ENCODE measurements around the gene LMF1.
"Not testable (repeated sequence)": the region's sequence is repeated elsewhere in the genome, so short reads cannot be mapped to it uniquely, and the experiment has no call there.

LMF1 gene

DNA sequence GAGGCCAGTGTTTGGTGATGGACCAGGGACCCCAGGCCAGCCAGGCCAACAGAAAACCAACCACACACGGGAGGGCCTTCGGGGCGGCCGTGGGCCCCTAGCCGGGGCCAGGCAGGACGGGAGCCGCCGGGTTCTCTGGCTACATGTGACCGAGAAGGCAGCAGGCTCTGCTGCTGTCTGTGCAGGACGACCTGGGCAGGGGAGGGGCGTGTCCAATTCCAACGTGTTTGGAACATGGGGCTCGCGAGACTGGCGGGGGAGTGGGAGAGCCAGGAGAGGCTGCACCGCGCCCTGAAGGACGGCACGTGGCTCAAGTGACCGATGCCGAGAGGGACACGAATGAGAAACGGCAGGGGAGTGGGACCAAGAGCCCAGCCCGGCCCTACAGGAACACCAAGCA, 75.4 kb downstream of the LMF1 start:
- in situ Hi-C loops (cut with HindIII; ENCODE audit: low pct_ligation_motif_present, low pct_unique_long_range_greater_than_20kb, low sequenced_read_pairs), result no loop called here
- no peak for DNase-seq

DNA sequence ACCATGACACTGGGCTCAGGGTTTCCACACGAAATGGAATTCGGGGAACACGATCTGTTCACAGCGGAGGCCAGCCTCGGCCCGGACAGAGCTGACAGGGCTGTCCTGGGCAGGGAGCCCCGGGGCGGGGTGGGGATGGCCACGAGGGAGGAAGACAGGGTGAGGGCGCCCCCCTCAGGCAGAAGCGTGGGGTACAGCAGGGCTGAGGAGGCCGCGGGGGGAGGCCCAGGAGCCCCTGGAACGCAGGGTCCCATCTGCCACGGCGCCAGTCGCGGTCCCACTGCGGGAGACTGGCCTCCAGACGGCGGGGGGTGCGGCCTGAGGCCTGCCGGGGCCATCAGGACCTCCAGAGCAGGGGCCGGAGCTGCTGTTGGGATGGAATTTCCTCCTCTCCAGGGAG, 75.9 kb downstream of the LMF1 start:
- DNase-seq, result no peak
- in situ Hi-C loops (cut with HindIII; ENCODE audit: low pct_ligation_motif_present, low pct_unique_long_range_greater_than_20kb, low sequenced_read_pairs), result no loop called here

DNA sequence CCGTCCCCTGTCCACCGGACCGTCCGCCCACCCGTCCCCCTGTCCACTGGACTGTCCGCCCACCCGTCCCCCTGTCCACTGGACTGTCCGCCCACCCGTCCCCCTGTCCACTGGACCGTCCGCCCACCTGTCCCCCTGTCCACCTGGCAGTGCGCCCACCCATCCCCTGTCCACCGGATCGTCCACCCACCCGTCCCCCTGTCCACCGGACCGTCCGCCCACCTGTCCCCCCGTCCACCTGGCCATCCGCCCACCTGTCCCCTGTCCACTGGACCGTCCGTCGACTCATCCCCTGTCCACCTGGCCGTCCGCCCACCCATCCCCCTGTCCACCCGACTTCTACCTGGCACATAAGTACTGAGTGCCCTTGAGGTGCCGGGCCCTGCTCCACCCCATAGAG, 76.6 kb downstream of the LMF1 start:
- in situ Hi-C loops (cut with HindIII; ENCODE audit: low pct_ligation_motif_present, low pct_unique_long_range_greater_than_20kb, low sequenced_read_pairs), result no loop called here
- DNase-seq, result no peak

DNA sequence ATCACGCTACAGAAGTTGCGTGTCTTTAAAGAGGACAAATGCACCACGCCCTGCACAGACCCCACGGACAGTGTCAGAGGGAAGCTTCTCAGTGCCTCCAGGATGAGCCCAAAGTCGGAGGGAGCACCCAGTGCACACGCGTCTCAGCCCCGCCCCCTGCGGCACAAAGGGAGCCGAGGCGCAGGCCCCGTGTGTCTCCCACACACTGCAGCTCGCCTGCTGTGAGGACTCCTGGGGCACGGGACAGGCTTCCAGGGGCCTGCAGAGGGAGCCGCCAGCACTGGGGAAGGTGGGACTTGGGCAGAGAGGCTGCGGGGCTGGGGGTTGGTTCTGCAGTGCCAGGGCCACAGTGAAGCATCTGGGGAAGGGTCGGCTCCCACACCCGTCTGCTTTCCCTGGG, 77.4 kb downstream of the LMF1 start:
- no peak for DNase-seq
- in situ Hi-C loops (cut with HindIII; ENCODE audit: low pct_ligation_motif_present, low pct_unique_long_range_greater_than_20kb, low sequenced_read_pairs), result no loop called here

DNA sequence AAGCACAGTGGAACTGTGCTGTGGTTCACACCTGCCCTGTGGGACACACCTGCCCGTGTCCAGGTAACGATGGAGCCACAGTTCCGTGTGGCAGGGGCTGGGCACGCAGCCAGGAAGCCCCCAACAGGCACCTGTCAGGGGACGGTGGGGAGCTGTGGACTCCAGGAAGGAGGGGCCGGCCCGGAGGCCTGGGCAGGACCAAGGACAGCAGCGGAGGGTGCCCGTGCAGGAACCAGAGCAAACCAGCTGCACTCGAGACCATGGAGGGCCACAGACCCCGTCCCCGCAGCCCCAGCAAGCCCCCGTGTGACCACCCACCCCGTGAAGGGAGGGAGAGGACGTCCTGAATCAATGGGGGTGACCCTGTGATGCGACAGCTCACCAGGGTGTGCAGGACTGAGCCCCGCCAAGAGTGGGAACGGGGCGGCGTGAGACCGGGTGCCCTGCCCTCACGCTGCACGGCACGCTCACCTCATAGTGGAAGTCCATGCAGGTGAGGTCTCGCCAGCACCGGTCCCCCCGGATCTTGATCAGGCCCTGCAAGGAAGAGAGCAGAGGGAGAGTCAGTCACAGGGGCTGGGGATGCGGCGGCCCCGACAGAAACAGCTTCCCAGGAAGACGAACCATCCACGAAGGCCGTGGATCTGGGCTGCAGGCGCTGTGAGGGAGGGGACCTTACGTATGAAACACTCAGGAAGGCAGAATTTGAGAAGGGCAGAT, 78.1 kb downstream of the LMF1 start:
- no peak for DNase-seq
- in situ Hi-C loops (cut with HindIII; ENCODE audit: low pct_ligation_motif_present, low pct_unique_long_range_greater_than_20kb, low sequenced_read_pairs), result no loop called here

DNA sequence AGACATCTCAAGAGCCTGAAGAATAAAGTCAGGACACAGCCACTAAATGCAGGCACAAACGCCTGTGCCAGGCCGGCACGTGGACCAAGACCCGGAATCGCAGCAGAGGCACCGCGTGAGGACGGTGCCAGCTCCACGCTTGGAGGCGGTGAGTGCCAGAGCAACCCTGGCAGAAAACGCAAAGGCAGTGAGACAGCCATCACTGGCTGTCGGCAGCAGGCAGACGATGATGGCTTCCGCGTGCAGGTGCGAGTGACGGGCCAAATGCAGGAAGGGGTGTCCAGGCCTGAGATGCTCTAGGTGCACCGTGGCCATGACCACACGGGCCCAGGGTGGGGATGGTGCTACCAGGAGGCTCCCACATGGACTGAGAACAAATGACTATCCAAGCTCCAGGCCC, 78.8 kb downstream of the LMF1 start:
- no peak for DNase-seq
- in situ Hi-C loops (cut with HindIII; ENCODE audit: low pct_ligation_motif_present, low pct_unique_long_range_greater_than_20kb, low sequenced_read_pairs), result no loop called here

DNA sequence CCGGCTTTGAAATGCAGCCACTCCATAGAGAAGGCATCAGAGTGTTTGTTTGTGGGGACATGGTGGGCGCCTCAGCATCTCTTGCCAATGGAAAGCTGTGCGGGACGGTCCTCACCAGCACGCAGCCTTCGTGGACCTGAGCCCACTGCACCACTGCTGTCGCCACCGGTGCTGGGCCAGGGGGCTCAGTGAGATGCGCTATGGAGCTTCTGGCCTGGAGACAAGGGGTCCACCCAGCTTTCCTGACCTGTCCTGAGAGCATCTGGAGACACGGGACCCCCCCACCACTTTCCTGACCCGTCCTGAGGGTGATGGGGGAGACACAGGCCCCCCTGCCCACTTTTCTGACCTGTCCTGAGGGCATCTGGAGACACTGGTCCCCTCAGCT, 79.4 kb downstream of the LMF1 start:
- DNase-seq, result no peak
- in situ Hi-C loops (cut with HindIII; ENCODE audit: low pct_ligation_motif_present, low pct_unique_long_range_greater_than_20kb, low sequenced_read_pairs), result no loop called here

DNA sequence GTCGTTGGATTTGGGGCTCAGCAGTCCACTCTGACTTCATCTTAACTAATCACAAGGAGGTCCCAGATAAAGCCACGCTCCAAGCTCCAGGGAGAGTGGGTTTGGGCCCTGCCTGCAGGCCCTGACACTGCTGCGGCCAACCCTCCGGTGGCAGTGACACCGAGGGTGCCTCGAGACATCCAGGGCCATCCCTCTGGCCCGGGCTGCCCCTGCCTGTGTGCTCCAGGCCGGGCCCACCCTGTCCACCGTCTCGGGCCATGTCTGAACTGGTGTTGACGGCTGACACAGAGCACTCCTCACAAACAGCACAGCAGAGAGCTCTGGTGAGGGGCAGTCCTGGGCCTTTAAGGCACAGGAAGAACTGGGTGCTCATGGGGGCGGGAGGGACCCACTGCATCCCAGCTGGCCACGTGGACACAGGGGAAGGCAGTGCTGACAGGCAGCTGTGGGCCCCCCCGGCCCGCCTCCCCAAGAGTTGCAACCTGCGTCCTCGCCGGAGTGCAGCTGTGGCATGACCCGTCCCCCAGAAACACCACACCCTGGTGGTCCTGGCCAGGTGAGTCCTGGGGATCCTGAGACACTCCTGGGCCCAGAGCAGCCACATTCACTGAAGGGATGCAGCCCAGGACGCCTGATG, 80.0 kb downstream of the LMF1 start:
- DNase-seq, result no peak
- in situ Hi-C loops (cut with HindIII; ENCODE audit: low pct_ligation_motif_present, low pct_unique_long_range_greater_than_20kb, low sequenced_read_pairs), result no loop called here

DNA sequence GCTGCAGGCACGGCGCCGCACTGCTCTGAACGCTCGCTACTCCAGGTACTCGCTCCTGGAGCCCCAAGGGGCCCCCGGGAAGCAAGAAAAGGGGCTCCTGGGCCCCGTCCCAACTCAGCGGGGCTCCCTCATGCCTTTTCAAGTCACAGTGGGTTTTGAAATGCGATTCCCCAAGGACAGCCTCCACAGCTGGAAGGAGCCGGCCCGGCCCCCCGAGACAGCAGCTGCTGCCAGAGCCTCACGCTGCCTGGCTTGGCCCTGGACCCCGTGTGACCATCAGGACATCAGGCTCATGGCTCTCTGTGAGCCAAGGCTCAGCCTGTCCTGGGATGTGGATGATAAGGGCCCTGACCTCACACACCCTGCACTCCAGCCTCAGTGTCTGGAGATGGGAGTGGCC, 80.6 kb downstream of the LMF1 start:
- DNase-seq, result no peak
- in situ Hi-C loops (cut with HindIII; ENCODE audit: low pct_ligation_motif_present, low pct_unique_long_range_greater_than_20kb, low sequenced_read_pairs), result no loop called here

DNA sequence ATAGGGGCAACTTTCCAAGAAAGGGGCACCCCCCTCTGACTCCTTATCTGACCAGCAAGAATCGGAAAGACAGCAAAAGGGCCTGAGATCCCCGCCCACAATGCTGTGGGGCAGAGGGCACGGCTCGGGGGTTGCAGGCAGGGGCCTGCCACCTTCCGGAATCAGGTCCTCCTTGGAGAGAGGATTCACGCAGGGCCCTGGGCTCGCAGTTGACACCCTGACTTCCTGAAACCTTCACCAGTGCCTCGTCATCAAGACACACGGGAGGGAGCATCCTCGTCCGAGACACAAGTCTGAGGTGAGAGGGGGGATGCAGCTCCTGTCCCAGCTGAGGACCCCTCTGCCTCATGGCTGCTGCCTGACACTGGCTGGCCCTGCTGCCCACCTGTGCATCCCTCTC, 81.2 kb downstream of the LMF1 start:
- in situ Hi-C loops (cut with HindIII; ENCODE audit: low pct_ligation_motif_present, low pct_unique_long_range_greater_than_20kb, low sequenced_read_pairs), result no loop called here
- no peak for DNase-seq

DNA sequence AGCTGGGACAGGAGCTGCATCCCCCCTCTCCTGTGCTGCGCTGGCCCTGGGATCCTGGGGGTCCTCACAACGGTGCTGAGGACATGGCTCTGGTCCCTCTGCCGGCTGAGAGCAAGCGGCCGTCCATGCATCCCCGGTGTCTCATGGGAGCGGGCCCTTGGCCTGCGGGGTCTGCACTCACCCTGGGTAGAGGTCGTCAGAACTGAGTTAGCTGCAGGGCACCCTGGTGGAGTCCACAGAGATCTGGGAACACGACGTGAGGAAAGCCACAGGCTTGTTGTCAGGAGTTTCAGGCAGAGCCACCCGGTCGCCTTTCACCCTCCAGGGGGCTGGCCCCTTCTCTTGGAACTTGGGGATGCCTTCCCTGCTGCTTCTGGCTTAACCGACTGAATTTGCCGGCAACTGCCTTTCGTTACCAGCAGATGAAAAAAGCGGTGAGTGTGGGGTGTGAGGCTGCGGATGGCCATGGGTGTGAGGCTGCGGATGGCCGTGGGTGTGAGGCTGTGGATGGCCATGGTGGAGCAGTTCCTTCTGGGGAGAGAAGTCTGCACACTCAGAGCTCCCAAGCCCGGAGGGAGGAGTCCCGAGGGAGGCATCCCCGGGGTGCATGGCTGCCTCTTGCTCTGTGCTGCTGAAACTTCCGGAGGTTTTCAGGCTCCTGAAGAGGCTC, 81.7 kb downstream of the LMF1 start:
- in situ Hi-C loops (cut with HindIII; ENCODE audit: low pct_ligation_motif_present, low pct_unique_long_range_greater_than_20kb, low sequenced_read_pairs), result no loop called here
- no peak for DNase-seq

DNA sequence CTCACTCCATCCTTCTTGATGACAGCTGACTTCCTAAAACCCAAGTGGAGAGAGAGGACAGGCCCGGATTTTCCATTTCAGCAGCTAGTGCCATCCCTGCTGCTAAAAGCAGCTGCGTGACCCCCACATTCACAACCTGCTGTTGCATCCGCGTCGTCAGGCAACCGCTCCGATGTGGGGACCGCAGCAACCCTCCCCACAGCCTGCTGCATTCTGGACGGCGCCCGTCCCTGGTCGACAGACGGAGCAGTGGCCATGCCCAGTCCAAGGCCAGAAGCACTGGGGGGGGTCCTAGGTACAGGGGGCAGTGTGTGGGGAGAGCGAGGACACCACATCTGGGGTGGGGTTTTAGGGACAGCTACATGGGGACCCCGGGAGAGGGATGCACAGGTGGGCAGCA, 82.3 kb downstream of the LMF1 start:
- in situ Hi-C loops (cut with HindIII; ENCODE audit: low pct_ligation_motif_present, low pct_unique_long_range_greater_than_20kb, low sequenced_read_pairs); DNase-seq: not testable (repeated sequence)

DNA sequence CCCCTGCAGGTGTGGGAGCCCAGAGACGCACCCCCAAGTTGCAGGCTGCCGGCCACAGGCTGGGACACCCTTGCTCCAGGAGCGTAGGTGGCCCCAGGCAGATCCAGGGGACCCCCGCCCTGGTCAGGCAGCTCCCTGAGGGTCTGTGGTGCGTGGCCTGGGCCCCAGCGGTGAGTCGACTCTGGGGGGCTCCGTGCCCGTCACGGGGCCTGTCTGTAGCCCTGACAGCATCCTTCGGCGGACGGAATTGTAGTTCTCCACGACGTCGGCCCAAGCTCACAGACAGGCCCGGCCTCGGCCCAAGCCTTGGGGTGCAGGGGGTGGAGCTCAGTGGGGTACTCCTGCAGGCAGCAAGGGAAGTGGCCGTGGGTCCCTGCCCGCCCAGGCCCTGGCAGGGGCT, 82.9 kb downstream of the LMF1 start:
- in situ Hi-C loops (cut with HindIII; ENCODE audit: low pct_ligation_motif_present, low pct_unique_long_range_greater_than_20kb, low sequenced_read_pairs), result no loop called here
- DNase-seq, result no peak

DNA sequence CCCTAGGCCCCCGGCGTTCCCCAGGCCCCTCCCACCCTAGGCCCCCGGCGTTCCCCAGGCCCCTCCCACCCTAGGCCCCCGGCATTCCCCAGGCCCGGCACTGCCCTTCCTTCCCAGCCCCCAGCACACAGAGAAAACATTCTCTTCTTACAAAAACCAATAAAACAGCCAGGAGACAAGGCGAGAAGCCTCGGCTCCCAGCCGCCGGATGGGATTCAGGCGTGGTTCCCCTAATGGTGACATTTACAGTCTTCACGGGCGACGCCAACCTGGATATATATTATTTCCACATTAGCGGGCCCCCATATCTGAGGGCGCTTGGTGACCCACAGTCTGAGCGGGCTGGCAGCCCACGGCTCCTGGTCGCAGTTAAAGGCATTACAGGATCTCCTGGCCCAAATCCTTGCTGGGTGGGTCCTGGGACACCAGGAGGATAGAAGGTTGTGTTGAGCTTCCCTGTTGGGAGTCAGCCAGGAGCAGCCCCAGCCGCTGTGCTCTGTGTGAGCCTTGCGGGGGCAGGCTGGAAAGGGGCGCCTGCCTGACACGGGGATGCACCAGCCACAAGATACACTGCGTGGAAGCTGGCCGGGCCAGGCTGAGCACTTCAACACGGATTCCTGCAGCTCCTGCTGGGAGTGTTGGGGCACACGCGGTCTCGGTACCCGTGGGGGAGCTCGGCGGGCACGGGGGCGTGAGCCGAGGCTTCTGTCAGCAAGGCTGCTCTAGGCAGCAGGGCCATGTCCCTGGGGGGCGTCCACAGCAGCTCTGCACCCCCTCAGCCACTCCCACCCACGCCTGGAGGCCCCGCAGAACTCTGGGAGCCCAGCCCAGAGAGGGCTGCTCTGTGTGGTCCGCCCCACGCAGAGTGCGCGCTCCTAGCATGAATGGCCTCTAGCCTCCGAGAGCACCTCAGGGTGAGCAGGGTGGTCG, 83.7 kb downstream of the LMF1 start:
- DNase-seq, result no peak
- in situ Hi-C loops (cut with HindIII; ENCODE audit: low pct_ligation_motif_present, low pct_unique_long_range_greater_than_20kb, low sequenced_read_pairs), result no loop called here

DNA sequence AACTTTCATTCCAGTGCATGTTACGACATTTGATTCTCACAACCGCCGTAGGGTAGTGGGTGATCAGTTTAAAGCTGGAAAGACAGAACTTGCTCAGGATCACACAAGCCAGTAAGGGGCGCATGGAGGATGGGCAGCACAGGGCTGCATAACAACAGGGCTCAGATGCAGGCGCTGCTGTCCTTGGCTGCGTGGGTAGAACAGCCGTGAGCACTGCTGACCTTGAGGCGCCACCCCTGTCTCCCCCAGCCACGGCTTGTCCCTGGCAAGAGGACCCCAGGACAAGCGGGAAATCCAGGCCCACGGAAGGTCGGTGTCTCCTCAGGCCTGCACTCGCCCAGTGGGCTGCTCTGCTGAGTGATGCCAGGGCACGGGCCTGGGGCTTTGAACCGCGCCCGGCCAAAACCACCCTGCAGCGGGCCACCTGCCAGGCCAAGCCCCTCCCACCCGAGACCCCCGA, 84.7 kb downstream of the LMF1 start:
- DNase-seq, result no peak
- in situ Hi-C loops (cut with HindIII; ENCODE audit: low pct_ligation_motif_present, low pct_unique_long_range_greater_than_20kb, low sequenced_read_pairs), result no loop called here

DNA sequence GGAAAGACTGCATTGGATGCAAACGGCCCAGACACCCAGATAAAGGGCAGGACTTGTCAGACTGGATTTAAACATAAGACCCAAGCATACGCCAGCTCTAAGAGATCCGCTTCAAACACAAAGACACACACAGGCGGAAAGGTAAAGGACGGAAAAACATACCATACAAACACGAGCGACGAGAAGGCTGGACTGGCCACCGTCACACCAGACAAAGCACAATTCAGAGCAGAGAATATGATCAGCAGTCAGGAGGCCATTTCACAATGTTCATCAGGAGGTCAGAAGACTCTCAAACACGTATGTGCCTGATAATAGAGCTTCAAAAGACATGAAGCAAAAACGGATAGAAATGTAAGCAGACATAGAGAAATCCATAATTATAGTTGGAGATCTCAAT, 85.4 kb downstream of the LMF1 start:
- in situ Hi-C loops (cut with HindIII; ENCODE audit: low pct_ligation_motif_present, low pct_unique_long_range_greater_than_20kb, low sequenced_read_pairs), result no loop called here
- DNase-seq, result no peak

DNA sequence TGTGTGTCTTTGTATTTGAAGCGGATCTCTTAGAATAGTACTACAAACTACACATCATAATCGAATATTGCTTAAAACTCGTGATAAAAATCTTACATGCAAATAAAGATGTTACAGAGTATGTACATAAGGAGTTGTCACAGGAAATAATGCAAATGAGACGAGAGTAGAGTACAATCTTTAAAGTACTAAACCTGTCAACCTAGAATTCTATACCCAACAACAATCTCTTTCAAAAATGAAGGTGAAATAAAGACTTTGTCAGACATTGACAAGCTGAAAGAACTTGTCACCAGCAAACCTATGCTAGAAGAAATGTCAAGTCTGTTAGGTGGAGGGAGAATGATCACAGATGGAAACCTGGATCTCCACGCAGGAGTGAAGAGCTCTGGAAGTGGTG, 86.6 kb downstream of the LMF1 start:
- in situ Hi-C loops (cut with HindIII; ENCODE audit: low pct_ligation_motif_present, low pct_unique_long_range_greater_than_20kb, low sequenced_read_pairs), result no loop called here
- no peak for DNase-seq

DNA sequence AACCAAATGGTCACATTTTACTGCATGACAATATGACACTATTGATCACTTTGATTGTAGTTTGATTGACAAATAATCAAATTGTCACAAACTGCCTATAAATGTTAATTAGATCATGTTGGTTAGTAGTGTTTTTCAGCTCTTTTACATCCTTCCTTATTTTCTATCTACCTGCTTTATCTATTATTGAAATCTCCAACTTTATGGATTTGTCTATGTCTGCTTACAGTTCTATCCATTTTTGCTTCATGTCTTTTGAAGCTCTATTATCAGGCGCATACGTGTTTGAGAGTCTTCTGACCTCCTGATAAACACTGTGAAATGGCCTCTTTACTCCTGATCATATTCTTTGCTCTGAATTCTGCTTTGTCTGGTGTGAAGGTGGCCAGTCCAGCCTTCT, 87.0 kb downstream of the LMF1 start:
- no peak for DNase-seq
- in situ Hi-C loops (cut with HindIII; ENCODE audit: low pct_ligation_motif_present, low pct_unique_long_range_greater_than_20kb, low sequenced_read_pairs), result no loop called here

DNA sequence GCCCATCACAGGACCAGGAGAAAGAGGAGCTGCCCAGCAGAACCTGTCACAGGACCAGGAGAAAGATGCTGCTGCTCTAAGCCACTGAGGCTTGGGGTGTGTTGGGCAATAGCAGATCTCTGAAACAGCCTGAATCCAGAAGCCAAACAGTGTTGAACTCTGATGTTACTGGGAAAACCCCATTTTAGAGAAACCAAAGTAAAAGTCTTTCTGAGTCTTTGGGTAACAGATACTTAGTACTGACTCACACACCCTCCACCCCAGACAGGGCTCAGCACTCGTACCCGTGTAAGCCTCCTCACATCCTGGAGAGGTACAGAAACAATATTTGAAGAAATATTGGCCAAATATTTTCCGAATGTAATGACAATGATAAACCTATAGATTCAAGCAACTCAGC, 87.4 kb downstream of the LMF1 start:
- DNase-seq, result no peak
- in situ Hi-C loops (cut with HindIII; ENCODE audit: low pct_ligation_motif_present, low pct_unique_long_range_greater_than_20kb, low sequenced_read_pairs), result no loop called here
